WI38 (cell line): ENCODE measurements around the gene MYCN.

Experiments
- H3K4me3 ChIP-seq: 2 replicates; pipeline ENCODE4 v1.5.1; 2011; ENCODE audit warnings: low read depth, mild to moderate bottlenecking, control low read depth, low read length
- TF ChIP-seq, protein P1 (sequence below): IDR thresholded peaks from 2 replicates; pipeline ENCODE4 v1.5.1; 2012; ENCODE audit warnings: low read depth, mild to moderate bottlenecking, control low read depth, low read length

MYCN gene

DNA sequence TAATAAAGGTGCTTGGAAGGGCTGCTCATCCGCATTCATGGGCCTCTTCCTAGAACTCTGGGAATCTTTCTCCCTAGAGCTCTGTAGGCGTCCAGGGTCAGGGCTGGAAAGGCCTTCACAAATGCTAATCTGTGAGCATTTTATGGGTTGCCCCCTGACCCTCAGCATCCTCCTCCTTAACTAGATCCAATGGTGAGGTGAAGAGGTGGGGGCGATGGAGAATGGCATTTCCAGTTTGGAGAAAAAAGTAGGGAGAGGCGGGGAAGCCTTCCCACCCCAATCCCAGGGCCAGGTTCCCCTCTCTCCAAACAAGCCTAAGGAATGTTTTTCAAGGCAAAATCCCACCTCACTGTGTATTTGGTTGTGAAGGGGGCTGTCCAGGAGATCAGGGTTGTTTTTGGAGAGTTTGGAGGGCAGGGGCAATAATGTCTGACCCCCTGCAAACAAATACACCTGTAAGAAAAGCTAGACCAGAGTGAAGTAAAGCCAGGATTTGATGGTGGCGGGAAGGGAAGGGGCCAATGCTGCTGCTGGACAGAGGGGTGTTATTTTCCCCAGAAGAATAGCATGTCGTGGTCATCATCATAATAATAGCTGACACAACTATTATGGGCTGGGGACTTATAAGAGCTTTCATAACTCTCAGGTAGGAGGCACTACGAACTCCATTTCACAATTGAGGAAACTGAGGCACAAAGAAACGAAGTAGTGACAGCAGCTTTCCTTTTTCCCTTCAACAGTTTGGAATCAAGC lies 1.4 kb upstream of the MYCN start:
- TF ChIP-seq, protein P1, sequence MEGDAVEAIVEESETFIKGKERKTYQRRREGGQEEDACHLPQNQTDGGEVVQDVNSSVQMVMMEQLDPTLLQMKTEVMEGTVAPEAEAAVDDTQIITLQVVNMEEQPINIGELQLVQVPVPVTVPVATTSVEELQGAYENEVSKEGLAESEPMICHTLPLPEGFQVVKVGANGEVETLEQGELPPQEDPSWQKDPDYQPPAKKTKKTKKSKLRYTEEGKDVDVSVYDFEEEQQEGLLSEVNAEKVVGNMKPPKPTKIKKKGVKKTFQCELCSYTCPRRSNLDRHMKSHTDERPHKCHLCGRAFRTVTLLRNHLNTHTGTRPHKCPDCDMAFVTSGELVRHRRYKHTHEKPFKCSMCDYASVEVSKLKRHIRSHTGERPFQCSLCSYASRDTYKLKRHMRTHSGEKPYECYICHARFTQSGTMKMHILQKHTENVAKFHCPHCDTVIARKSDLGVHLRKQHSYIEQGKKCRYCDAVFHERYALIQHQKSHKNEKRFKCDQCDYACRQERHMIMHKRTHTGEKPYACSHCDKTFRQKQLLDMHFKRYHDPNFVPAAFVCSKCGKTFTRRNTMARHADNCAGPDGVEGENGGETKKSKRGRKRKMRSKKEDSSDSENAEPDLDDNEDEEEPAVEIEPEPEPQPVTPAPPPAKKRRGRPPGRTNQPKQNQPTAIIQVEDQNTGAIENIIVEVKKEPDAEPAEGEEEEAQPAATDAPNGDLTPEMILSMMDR = no peak
- no peak overlapping the region for H3K4me3 ChIP-seq

DNA sequence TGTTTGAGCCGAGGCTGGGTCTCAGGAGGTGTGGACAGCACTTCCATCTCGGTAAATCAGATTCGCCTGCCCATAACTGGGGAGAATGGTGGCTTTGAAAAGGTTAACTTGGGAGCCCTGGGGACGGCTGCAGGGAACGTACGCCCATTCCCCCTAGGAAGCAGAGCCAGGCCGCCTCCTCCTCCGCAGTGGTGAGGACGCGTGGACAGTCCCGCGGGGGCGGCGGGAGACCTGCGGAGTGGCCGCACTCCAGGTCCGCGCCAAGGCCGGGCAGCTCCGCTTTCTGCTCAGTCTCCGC lies 845 bp upstream of the MYCN start:
- TF ChIP-seq, protein P1 = no peak
- no peak overlapping the region for H3K4me3 ChIP-seq

DNA sequence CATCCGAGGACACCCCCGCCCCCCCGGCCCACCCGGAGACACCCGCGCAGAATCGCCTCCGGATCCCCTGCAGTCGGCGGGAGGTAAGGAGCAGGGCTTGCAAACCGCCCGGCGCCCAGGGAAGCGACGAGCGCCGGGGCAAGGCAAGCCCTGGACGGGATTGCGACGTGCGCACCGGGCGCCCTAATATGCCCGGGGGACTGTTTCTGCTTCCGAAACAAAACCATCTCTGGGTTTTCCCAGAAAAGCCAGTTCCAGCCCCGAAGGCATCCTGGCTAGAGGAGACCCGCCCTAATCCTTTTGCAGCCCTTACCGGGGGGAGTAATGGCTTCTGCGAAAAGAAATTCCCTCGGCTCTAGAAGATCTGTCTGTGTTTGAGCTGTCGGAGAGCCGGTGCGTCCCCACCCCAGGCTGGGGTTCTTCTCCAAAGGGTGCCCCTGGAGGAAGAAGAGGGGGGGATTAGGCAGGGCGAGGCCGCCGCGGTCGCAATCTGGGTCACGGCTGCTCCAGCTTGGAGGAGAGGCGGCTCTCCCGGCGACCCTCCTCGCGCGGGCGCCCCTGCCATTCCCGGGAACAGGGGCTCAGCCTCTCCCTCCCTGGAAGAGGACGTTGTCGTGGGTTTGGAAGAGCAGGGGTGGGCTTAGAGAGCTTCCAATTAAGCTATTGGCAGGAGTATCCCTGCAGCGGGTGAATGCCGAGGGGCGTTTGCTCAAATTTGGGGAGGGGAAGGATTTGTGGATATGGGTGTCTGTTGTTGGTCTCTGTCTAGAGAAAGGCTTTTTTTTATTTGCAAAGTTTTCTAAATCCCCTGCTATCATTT lies 521 bp downstream of the MYCN start:
- TF ChIP-seq, protein P1 = no peak
- no peak overlapping the region for H3K4me3 ChIP-seq

DNA sequence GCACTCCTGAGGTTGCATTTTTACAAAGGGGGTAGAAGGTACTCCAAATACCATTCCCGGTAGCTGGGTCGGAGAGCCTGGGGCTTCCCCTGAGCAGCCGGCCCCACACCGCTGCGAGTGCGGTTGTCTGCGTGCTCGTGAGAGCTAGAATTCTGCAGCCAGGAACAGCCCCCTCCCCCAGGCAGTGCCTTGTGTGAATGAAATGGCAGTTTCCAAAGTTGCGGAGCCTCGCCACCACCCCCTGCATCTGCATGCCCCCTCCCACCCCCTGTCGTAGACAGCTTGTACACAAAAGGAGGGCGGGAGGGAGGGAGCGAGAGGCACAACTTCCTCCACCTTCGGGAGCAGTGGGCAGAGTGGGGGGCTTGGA lies 1.1 kb downstream of the MYCN start:
- TF ChIP-seq, protein P1 = no peak
- no peak overlapping the region for H3K4me3 ChIP-seq

DNA sequence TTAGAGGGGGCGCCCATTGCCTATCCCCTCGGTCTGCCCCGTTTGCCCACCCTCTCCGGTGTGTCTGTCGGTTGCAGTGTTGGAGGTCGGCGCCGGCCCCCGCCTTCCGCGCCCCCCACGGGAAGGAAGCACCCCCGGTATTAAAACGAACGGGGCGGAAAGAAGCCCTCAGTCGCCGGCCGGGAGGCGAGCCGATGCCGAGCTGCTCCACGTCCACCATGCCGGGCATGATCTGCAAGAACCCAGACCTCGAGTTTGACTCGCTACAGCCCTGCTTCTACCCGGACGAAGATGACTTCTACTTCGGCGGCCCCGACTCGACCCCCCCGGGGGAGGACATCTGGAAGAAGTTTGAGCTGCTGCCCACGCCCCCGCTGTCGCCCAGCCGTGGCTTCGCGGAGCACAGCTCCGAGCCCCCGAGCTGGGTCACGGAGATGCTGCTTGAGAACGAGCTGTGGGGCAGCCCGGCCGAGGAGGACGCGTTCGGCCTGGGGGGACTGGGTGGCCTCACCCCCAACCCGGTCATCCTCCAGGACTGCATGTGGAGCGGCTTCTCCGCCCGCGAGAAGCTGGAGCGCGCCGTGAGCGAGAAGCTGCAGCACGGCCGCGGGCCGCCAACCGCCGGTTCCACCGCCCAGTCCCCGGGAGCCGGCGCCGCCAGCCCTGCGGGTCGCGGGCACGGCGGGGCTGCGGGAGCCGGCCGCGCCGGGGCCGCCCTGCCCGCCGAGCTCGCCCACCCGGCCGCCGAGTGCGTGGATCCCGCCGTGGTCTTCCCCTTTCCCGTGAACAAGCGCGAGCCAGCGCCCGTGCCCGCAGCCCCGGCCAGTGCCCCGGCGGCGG lies 1.7 kb downstream of the MYCN start:
- TF ChIP-seq, protein P1 = no peak
- H3K4me3 ChIP-seq = no peak overlapping the region

DNA sequence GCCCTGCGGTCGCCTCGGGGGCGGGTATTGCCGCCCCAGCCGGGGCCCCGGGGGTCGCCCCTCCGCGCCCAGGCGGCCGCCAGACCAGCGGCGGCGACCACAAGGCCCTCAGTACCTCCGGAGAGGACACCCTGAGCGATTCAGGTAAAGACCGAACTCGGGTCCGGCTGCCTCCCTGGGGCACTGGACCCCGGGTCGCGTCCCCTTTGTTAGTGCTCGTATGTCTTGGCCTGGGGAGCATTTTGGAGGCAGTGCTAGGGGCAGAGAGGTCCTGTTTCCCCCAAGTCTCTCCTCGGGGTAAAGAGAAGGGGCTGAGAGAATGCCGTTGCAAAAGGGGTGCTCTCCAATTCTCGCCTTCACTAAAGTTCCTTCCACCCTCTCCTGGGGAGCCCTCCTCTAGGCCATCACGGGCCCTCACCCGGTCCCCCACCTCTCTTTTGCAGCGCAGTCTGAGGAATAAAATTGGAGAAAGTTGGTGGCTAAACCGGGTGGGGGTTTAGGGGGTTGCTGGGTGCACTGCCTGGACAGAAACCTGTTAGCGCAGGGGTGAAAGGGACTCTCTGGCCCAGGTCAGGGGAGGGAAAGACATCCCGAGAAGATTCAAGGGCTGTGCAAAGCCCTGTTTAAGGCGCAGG lies 2.5 kb downstream of the MYCN start:
- TF ChIP-seq, protein P1 = no peak
- H3K4me3 ChIP-seq = no peak overlapping the region
